HCT116 (cell line): ENCODE measurements around the gene MISP. TPM values are rescaled to one million over a fixed set of nuclear protein-coding genes. Genes with fewer than 3 reads are reported as not detected.
A peak's percentile ranks its signal among the peaks of the same experiment; 100 is the strongest.

Source experiments
- ATAC-seq: fragments of 200-7000 bp; cut with Tn5 transposase; 2 replicates; pipeline ENCODE4 v1.9.1; 2020; ENCODE audit warnings: mild to moderate bottlenecking, moderate library complexity
- BruUV-seq: library from RNA; stranded (reverse); fragments of 400-500 nt; replicated peaks from 2 replicates; lab custom pipeline; 2021; lab: Mats Ljungman, UMichigan
- CTCF ChIA-PET: fragments of 300-600 bp; sonication (Branson Sonifier 250); formaldehyde crosslinking; loops from one replicate; lab custom pipeline; 2021; ENCODE audit warnings: antibody characterized with exemption; lab: Charles Lee
- POLR2A ChIA-PET: fragments of 300-600, 350-600 bp; sonication (Branson Sonifier 250); formaldehyde crosslinking; loops from one replicate; lab custom pipeline; 2021; ENCODE audit warnings: antibody characterized with exemption; lab: Charles Lee
- RAD21 ChIA-PET, 2 experiments: fragments of 300-600 bp; sonication (Branson Sonifier 250); formaldehyde crosslinking; loops; one replicate each; lab custom pipeline; 2023; ENCODE audit warnings: low total read pairs in 2 of 2; ENCODE audit not compliant: uncharacterized antibody in 2 of 2, unreplicated experiment in 2 of 2, low non-redundant PET in 1 of 2; lab: Charles Lee
- DNase-seq: peaks from one replicate; pipeline ENCODE4 v3.0.0-alpha.2; 2010; ENCODE audit warnings: low read depth, low spot score
- H2AFZ ChIP-seq: fragments of 200-600 bp; shearing (Covaris generic), sonication (generic); 2 replicates; pipeline ENCODE4 v1.6.1; 2017; ENCODE audit warnings: low read depth, mixed run types, mixed read lengths, antibody characterized with exemption, low read length; ENCODE audit not compliant: poor library complexity, severe bottlenecking
- H3K27ac ChIP-seq: 2 replicates; pipeline ENCODE4 v1.5.1; 2012; ENCODE audit warnings: low read depth, low read length
- H3K27me3 ChIP-seq: fragments of 200-600 bp; sonication (generic); 2 replicates; pipeline ENCODE4 v1.6.1; 2016; ENCODE audit warnings: mixed run types, low read length, mixed read lengths; ENCODE audit not compliant: insufficient read depth
- H3K36me3 ChIP-seq, 2 experiments: fragments of 200-500 bp in 1 of 2; fragments of 200-600 bp in 1 of 2; sonication (Bioruptor generic) in 1 of 2; sonication (generic) in 1 of 2; 2 replicates each; pipeline versions ENCODE4 v1.5.1 to v1.6.1; 2014 to 2016; ENCODE audit warnings: low read length in 2 of 2, inconsistent platforms in 1 of 2, mixed read lengths in 1 of 2, mixed run types in 1 of 2; ENCODE audit not compliant: insufficient read depth in 2 of 2, control insufficient read depth in 1 of 2
- H3K4me1 ChIP-seq, 2 experiments: fragments of 200-600 bp in 1 of 2; sonication (generic) in 1 of 2; 2 replicates each; pipeline versions ENCODE4 v1.5.1 to v1.6.1; 2012 to 2017; ENCODE audit warnings: low read length in 2 of 2, inconsistent platforms in 1 of 2, mild to moderate bottlenecking in 1 of 2, mixed read lengths in 1 of 2, mixed run types in 1 of 2, moderate library complexity in 1 of 2; ENCODE audit not compliant: insufficient read depth in 2 of 2, control insufficient read depth in 1 of 2
- H3K4me2 ChIP-seq: fragments of 200-600 bp; sonication (generic); 2 replicates; pipeline ENCODE4 v1.6.1; 2017; ENCODE audit warnings: mixed run types, low read length, mixed read lengths
- H3K4me3 ChIP-seq, 2 experiments: fragments of 200-600 bp in 1 of 2; sonication (generic) in 1 of 2; replicated peaks in 1 of 2; 2 replicates each; pipeline ENCODE4 v1.5.1; 2011 to 2016; ENCODE audit warnings: low read length in 2 of 2, control low read depth in 1 of 2, low read depth in 1 of 2, mild to moderate bottlenecking in 1 of 2, mixed read lengths in 1 of 2, mixed run types in 1 of 2
- H3K79me2 ChIP-seq: fragments of 200-600 bp; sonication (generic); 2 replicates; pipeline ENCODE4 v1.6.1; 2017; ENCODE audit warnings: mild to moderate bottlenecking, mixed run types, low read length, moderate library complexity, mixed read lengths; ENCODE audit not compliant: insufficient read depth
- H3K9ac ChIP-seq: fragments of 200-600 bp; sonication (generic); 2 replicates; pipeline ENCODE4 v1.6.1; 2016; ENCODE audit warnings: low read length, mixed read lengths
- H3K9me2 ChIP-seq: fragments of 200-600 bp; sonication (generic), shearing (Covaris generic); 2 replicates; pipeline ENCODE4 v1.6.1; 2017; ENCODE audit warnings: mixed run types, mild to moderate bottlenecking, moderate library complexity; ENCODE audit not compliant: insufficient read depth
- H3K9me3 ChIP-seq, 2 experiments: fragments of 200-500 bp in 1 of 2; fragments of 200-600 bp in 1 of 2; sonication (Bioruptor generic) in 1 of 2; sonication (generic) in 1 of 2; 2 replicates each; pipeline ENCODE4 v1.6.1; 2014 to 2017; ENCODE audit warnings: low read length in 2 of 2, mixed read lengths in 2 of 2, inconsistent platforms in 1 of 2, low read depth in 1 of 2, mild to moderate bottlenecking in 1 of 2, mixed run types in 1 of 2, moderate library complexity in 1 of 2; ENCODE audit not compliant: control insufficient read depth in 1 of 2, insufficient read depth in 1 of 2
- H4K20me1 ChIP-seq: fragments of 200-600 bp; sonication (generic), shearing (Covaris generic); 2 replicates; pipeline ENCODE4 v1.6.1; 2017; ENCODE audit warnings: mixed run types, mild to moderate bottlenecking, moderate library complexity; ENCODE audit not compliant: insufficient read depth
- CBX3 ChIP-seq: IDR thresholded peaks from 2 replicates; pipeline ENCODE4 v1.6.1; 2012; ENCODE audit warnings: low read depth
- CTCF ChIP-seq, 3 experiments: fragments of 200-600 bp in 1 of 3; sonication (generic) in 1 of 3; IDR thresholded peaks in 2 of 3; conservative IDR thresholded peaks in 1 of 3; 2 replicates each; pipeline ENCODE4 v1.5.1; 2012 to 2017; ENCODE audit warnings: low read depth in 2 of 3, low read length in 2 of 3, antibody characterized with exemption in 1 of 3, borderline replicate concordance in 1 of 3, control low read depth in 1 of 3, mild to moderate bottlenecking in 1 of 3, mixed read lengths in 1 of 3, mixed run types in 1 of 3, moderate library complexity in 1 of 3; ENCODE audit not compliant: insufficient read depth in 1 of 3
- EGR1 ChIP-seq: IDR thresholded peaks from 2 replicates; pipeline ENCODE4 v1.6.1; 2012; ENCODE audit warnings: low read depth
- EZH2phosphoT487 ChIP-seq: fragments of 200-600 bp; IDR thresholded peaks from 2 replicates; pipeline ENCODE4 v1.6.1; 2018; ENCODE audit warnings: antibody characterized with exemption, borderline replicate concordance
- RAD21 ChIP-seq: IDR thresholded peaks from 2 replicates; pipeline ENCODE4 v1.6.1; 2012; ENCODE audit warnings: low read depth, mild to moderate bottlenecking
- SRF ChIP-seq: IDR thresholded peaks from 2 replicates; pipeline ENCODE4 v1.6.1; 2012; ENCODE audit warnings: low read depth
- TCF7L2 ChIP-seq: IDR thresholded peaks from 2 replicates; pipeline ENCODE4 v1.7.0; 2011; ENCODE audit warnings: borderline replicate concordance, inconsistent platforms; ENCODE audit not compliant: insufficient read depth, insufficient read length; ENCODE audit errors: extremely low read depth
- ZNF274 ChIP-seq: fragments of 200-500 bp; sonication (Bioruptor generic); IDR thresholded peaks from 2 replicates; pipeline ENCODE4 v1.6.1; 2014; ENCODE audit warnings: mild to moderate bottlenecking, low read depth, low read length, inconsistent platforms
- intact Hi-C: fragments of 100-400 bp; cut with micrococcal nuclease; formaldehyde crosslinking; loops from 2 replicates; pipeline ENCODE4 v1.10.0; 2022
- total RNA-seq: library from RNA; stranded (reverse); gene quantifications from one replicate; pipeline ENCODE4 v1.2.1, GENCODE V29; 2021; ENCODE audit not compliant: unreplicated experiment

Gene MISP
- total RNA-seq, 1 experiment from 2014 or later: 38.2 TPM

GRCh38 chr19:802498-803098, 51.7 kb downstream of the MISP start:
- POLR2A ChIA-PET: interaction anchor here (0.6 to 0.8 kb wide), 2 partner anchors 51 to 100 kb away, joined by 3 to 4 read pairs; no protein-coding TSS in a partner anchor
- Histone ChIP-seq H3K4me3 (no peak overlapping the region), H3K27ac (peak overlapping the region; percentile 22; the same call in 1 of the 2 replicates), H3K4me1 (peaks cover 17 to 30% of the 10 kb centered on the region in 2 experiments), H3K9me2 (no peaks in the 10 kb centered on the region), H3K4me2 (no peak overlapping the region), H2AFZ (no peak overlapping the region), H3K9ac (no peak overlapping the region), H4K20me1 (peaks cover 68% of the 10 kb centered on the region; the same call in 1 of the 2 replicates), H3K9me3 (no peaks in the 10 kb centered on the region)
- CTCF ChIA-PET: no interaction called here
- DNase-seq: no peak
- RAD21 ChIA-PET: no interaction called here
- TF ChIP-seq ZNF274 (no peak), EZH2phosphoT487 (no peak), SRF (no peak), CBX3 (no peak), CTCF (IDR thresholded peaks at IDR 0.05 in 2 of 3, conservative IDR thresholded peaks at IDR 0.05 in 1 of 3; ENCODE audit: borderline replicate concordance in 1 of 3, insufficient read depth in 1 of 3, low read depth in 2 of 3, low read length in 2 of 3) (no peak), TCF7L2 (no peak), EGR1 (no peak), RAD21 (no peak)
- TF ChIP-seq, all 23 proteins: peak for 0
- no TSS peak for BruUV-seq
- no peak for ATAC-seq
- H3K36me3 ChIP-seq: peaks cover 53 to 92% of the 10 kb centered on the region in 2 experiments; a peak in 3 of 4 replicates
- H3K27me3 ChIP-seq: no peaks in the 10 kb centered on the region
- H3K79me2 ChIP-seq: peaks cover 98% of the 10 kb centered on the region
- intact Hi-C loops: no loop called here
